Sigmoid colon (tissue), 4 donors: Measurements from ENCODE around the gene GAGE10.

Source experiments
- EP300 ChIP-seq, 4 donors: sonication (generic); formaldehyde crosslinking; IDR thresholded peaks; one replicate each; pipeline ENCODE4 v1.6.1; 2017; ENCODE audit warnings: antibody characterized with exemption in 4 of 4
- POLR2A ChIP-seq, 2 donors: fragments of 450-650 bp; IDR thresholded peaks; one replicate each; pipeline ENCODE4 v1.6.1; 2016; ENCODE audit warnings: antibody characterized with exemption in 2 of 2, mild to moderate bottlenecking in 2 of 2, moderate library complexity in 2 of 2
- TF ChIP-seq, protein P1 (sequence below), 4 experiments: fragments of 450-650 bp in 3 of 4; fragments of 200-600 bp in 1 of 4; IDR thresholded peaks; one replicate each; pipeline ENCODE4 v1.5.1; 2016 to 2019; ENCODE audit warnings: antibody characterized with exemption in 4 of 4, mild to moderate bottlenecking in 3 of 4, moderate library complexity in 2 of 4

DNA sequence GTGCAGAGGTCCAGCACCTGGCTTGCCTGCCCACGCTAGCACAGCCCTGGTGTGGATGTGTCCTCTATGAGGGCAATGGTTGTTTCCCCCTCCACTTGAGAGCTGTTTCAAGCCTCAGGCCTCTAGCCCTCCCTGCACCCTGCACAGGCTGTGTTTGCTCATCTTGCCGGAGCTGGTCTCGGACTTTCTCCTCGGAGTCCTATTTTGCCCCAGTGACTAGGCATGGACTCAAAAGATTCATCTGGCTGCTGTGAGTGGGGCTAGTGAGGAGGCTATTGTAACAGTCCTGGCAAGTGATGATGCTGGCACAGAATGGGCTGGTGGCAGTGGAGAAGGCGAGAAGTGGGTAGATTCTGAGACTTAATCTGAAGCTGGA lies 44.7 kb upstream of the GAGE10 start:
- no peak for TF ChIP-seq EP300 (IDR thresholded peaks at IDR 0.05)
- no peak for TF ChIP-seq POLR2A (IDR thresholded peaks at IDR 0.05)
- TF ChIP-seq, protein P1, sequence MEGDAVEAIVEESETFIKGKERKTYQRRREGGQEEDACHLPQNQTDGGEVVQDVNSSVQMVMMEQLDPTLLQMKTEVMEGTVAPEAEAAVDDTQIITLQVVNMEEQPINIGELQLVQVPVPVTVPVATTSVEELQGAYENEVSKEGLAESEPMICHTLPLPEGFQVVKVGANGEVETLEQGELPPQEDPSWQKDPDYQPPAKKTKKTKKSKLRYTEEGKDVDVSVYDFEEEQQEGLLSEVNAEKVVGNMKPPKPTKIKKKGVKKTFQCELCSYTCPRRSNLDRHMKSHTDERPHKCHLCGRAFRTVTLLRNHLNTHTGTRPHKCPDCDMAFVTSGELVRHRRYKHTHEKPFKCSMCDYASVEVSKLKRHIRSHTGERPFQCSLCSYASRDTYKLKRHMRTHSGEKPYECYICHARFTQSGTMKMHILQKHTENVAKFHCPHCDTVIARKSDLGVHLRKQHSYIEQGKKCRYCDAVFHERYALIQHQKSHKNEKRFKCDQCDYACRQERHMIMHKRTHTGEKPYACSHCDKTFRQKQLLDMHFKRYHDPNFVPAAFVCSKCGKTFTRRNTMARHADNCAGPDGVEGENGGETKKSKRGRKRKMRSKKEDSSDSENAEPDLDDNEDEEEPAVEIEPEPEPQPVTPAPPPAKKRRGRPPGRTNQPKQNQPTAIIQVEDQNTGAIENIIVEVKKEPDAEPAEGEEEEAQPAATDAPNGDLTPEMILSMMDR (IDR thresholded peaks at IDR 0.05) = no peak
